Mammary epithelial cell (primary cell): ENCODE data around the gene ITM2C.

ENCODE experiments used
- CTCF ChIP-seq, 2 donors: IDR thresholded peaks in 1 of 2; conservative IDR thresholded peaks in 1 of 2; 2 replicates each; pipeline ENCODE4 v1.5.1; 2011 to 2012; ENCODE audit warnings: inconsistent platforms in 2 of 2, low read length in 2 of 2, mild to moderate bottlenecking in 2 of 2, control low read depth in 1 of 2, low read depth in 1 of 2; ENCODE audit not compliant: insufficient read depth in 1 of 2; ENCODE audit errors: extremely low read depth in 1 of 2
- EZH2 ChIP-seq: IDR thresholded peaks from 2 replicates; pipeline ENCODE4 v1.6.1; 2012; ENCODE audit warnings: low read length, inconsistent platforms, borderline replicate concordance

DNA sequence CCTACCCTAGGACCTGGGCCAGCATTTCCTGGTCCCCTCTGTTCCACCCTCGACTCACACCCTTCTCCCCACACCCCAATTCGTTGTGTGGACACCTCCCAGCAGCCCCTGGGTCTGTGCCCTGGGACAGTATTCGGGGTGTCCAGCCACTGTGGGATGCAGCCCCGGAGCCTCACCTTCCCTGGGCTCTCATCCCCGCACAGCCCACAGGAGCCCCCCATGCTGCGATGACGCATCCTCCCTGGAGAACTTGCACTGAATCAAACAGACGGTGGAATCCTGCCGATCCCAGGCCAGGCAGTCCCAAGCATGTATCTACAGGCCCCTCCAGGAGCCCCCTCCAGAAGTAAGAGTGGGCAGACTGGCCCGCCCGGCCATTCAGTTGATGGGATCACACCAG lies 9.7 kb downstream of the ITM2C start:
- TF ChIP-seq CTCF (conservative IDR thresholded peaks at IDR 0.05 in 1 of 2, IDR thresholded peaks at IDR 0.05 in 1 of 2; ENCODE audit: extremely low read depth in 1 of 2, insufficient read depth in 1 of 2, low read depth in 1 of 2, low read length in 2 of 2) (no peak), EZH2 (no peak)
